Natural killer cell (primary cell): Measurements from ENCODE around the gene ANTKMT. TPM values are rescaled to one million over a fixed set of nuclear protein-coding genes. Genes with fewer than 3 reads are reported as not detected.

ENCODE experiments used
- ATAC-seq, 3 donors: fragments of 150-1000 bp in 2 of 3; fragments of 200-7000 bp in 1 of 3; cut with Tn5 transposase; 1 replicate in 1 of 3; 2 replicates in 2 of 3; pipeline ENCODE4 v1.10.0; 2021; ENCODE audit warnings: mild to moderate bottlenecking in 2 of 3, moderate library complexity in 2 of 3
- DNase-seq, 2 donors: peaks; one replicate each; pipeline versions ENCODE4 v3.0.0 to v3.0.0-alpha.2; 2013 to 2021; ENCODE audit warnings: mixed read lengths in 1 of 2
- H3K27ac ChIP-seq: one replicate; pipeline ENCODE4 v1.5.1; 2013; ENCODE audit warnings: mild to moderate bottlenecking, low read length
- H3K27me3 ChIP-seq: one replicate; pipeline ENCODE4 v1.6.1; 2013; ENCODE audit warnings: low read length; ENCODE audit not compliant: control insufficient read depth, insufficient read depth
- H3K36me3 ChIP-seq: one replicate; pipeline ENCODE4 v1.6.1; 2013; ENCODE audit warnings: low read length; ENCODE audit not compliant: control insufficient read depth, insufficient read depth
- H3K4me1 ChIP-seq: one replicate; pipeline ENCODE4 v1.6.1; 2013; ENCODE audit warnings: low read length; ENCODE audit not compliant: control insufficient read depth, insufficient read depth
- H3K4me3 ChIP-seq: one replicate; pipeline ENCODE4 v1.5.1; 2013; ENCODE audit warnings: low read length
- H3K9me3 ChIP-seq: one replicate; pipeline ENCODE4 v1.6.1; 2013; ENCODE audit warnings: low read length; ENCODE audit not compliant: control insufficient read depth, insufficient read depth
- H3K27ac Mint-ChIP-seq, 2 donors: one replicate each; pipeline ENCODE4 v1.8.0; 2022; ENCODE audit warnings: mild to moderate bottlenecking in 2 of 2, mixed read lengths in 2 of 2, moderate library complexity in 1 of 2
- H3K27me3 Mint-ChIP-seq, 2 donors: one replicate each; pipeline ENCODE4 v1.8.0; 2022; ENCODE audit warnings: low read depth in 2 of 2, mixed read lengths in 2 of 2
- H3K36me3 Mint-ChIP-seq: one replicate; pipeline ENCODE4 v1.8.0; 2022; ENCODE audit warnings: mixed read lengths
- H3K4me1 Mint-ChIP-seq, 2 donors: one replicate each; pipeline ENCODE4 v1.8.0; 2022; ENCODE audit warnings: mixed read lengths in 2 of 2
- H3K4me3 Mint-ChIP-seq: one replicate; pipeline ENCODE4 v1.8.0; 2022; ENCODE audit warnings: mild to moderate bottlenecking, moderate library complexity, mixed read lengths
- H3K9me3 Mint-ChIP-seq, 2 donors: one replicate each; pipeline ENCODE4 v1.8.0; 2022; ENCODE audit warnings: mixed read lengths in 2 of 2
- CTCF ChIP-seq: fragments of 200-600 bp; IDR thresholded peaks from one replicate; pipeline ENCODE4 v1.8.0; 2022; ENCODE audit warnings: antibody characterized with exemption
- WGBS: methylation state at CpG from one replicate; pipeline ENCODE4 v1.1.7; 2013; ENCODE audit warnings: missing lambda C conversion rate; ENCODE audit not compliant: insufficient coverage; 5-methylcytosine and 5-hydroxymethylcytosine counted together
- intact Hi-C: fragments of 100-400 bp; cut with micrococcal nuclease; formaldehyde crosslinking; loops from one replicate; pipeline ENCODE4 v1.14.2; 2022
- total RNA-seq, 4 donors: library from RNA; stranded (reverse); fragments of 120-200 nt in 1 of 4; gene quantifications; one replicate each; pipeline versions ENCODE4 v1.2.3 to v1.2.4, GENCODE V29; 2013 to 2022

ANTKMT gene
- total RNA-seq, 3 donors from 2014 or later (not counting 1 experiment from before 2014, with no cell fraction given), result 33.7 to 39.0 (median 37.7) TPM

DNA sequence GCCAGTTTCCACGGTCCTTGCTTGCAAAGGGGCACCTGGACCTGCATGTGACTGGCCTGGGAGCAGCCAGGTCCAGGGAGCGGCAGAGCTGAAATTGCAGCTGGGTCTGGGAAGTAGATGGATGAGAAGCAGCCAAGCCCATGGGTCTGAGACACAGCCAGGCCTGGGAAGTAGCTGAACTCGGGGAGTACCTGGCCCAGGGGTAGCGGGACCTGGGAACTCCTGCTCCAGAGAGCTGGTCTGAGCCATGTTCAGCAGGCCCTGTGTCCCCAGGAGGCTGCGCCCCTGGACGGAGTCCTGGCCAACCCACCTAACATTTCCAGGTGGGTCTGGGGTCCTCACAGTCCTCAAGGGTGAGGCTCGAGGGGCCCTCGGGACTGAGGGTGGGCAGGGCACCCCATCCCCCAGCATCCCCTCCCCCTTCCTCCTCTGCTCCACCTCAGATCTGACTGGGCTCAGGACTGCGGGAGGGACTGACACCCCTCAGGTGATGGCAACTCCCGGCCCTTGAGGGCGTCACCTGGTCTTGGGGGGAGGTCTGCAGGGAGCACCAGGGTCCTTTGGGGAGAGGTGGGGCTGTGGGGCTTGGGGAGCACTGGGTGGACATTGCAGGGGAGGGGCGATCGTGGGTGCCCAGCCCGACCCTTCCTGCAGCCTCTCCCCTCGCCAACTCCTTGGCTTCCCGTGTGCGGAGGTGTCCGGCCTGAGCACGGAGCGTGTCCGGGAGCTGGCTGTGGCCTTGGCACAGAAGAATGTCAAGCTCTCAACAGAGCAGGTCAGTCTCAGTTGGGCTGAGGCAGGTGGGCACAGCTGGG is 42.6 kb downstream of the ANTKMT start:
- Mint-ChIP-seq H3K27me3 (no peaks in the 10 kb centered on the region), H3K9me3 (no peaks in the 10 kb centered on the region), H3K4me1 (no peaks in the 10 kb centered on the region), H3K27ac (no peak overlapping the region), H3K36me3 (no peaks in the 10 kb centered on the region), H3K4me3 (no peak overlapping the region)
- intact Hi-C loops, result no loop called here
- Histone ChIP-seq H3K27me3 (no peaks in the 10 kb centered on the region), H3K36me3 (no peaks in the 10 kb centered on the region), H3K9me3 (no peaks in the 10 kb centered on the region), H3K4me1 (no peaks in the 10 kb centered on the region), H3K27ac (no peak overlapping the region), H3K4me3 (no peak overlapping the region)
- ATAC-seq (no peak), DNase-seq (no peak)
- 89% methylated on average over 19 of the region's 21 CpGs for WGBS
- no peak for TF ChIP-seq CTCF

- H3K4me1 Mint-ChIP-seq, result no peaks in the 10 kb centered on the region
- no peak overlapping the region for H3K4me3 ChIP-seq
- no peaks in the 10 kb centered on the region for H3K27me3 ChIP-seq
- no peaks in the 10 kb centered on the region for H3K9me3 ChIP-seq
- DNase-seq, result no peak
- H3K36me3 ChIP-seq, result no peaks in the 10 kb centered on the region
- intact Hi-C loops, result no loop called here
- no peaks in the 10 kb centered on the region for H3K27me3 Mint-ChIP-seq
- H3K36me3 Mint-ChIP-seq, result no peaks in the 10 kb centered on the region
- H3K27ac ChIP-seq, result no peak overlapping the region
- H3K27ac Mint-ChIP-seq, result no peak overlapping the region
- ATAC-seq, result no peak
- 83% methylated on average over 20 of the region's 20 CpGs for WGBS
- no peaks in the 10 kb centered on the region for H3K9me3 Mint-ChIP-seq
- no peak overlapping the region for H3K4me3 Mint-ChIP-seq
- no peak for TF ChIP-seq CTCF
- H3K4me1 ChIP-seq, result no peaks in the 10 kb centered on the region
Measured at GRCh38 chr16:764184-764750, 43.3 kb downstream of the ANTKMT start.

- intact Hi-C loops, result no loop called here
- DNase-seq, result no peak
- H3K4me3 Mint-ChIP-seq, result no peak overlapping the region
Measured at GRCh38 chr16:764848-765487, 44.0 kb downstream of the ANTKMT start.

More at GRCh38 chr16:764848-765487, 44.0 kb downstream of the ANTKMT start:
- Mint-ChIP-seq H3K27ac (no peak overlapping the region), H3K9me3 (no peaks in the 10 kb centered on the region), H3K4me1 (no peaks in the 10 kb centered on the region), H3K27me3 (no peaks in the 10 kb centered on the region), H3K36me3 (no peaks in the 10 kb centered on the region)
- ATAC-seq, result no peak
- no peaks in the 10 kb centered on the region for H3K36me3 ChIP-seq
- 92% methylated on average over 38 of the region's 38 CpGs for WGBS
- H3K27me3 ChIP-seq, result no peaks in the 10 kb centered on the region
- no peaks in the 10 kb centered on the region for H3K9me3 ChIP-seq
- no peak for TF ChIP-seq CTCF
- H3K4me1 ChIP-seq, result no peaks in the 10 kb centered on the region
- no peak overlapping the region for H3K4me3 ChIP-seq
- no peak overlapping the region for H3K27ac ChIP-seq
